Stomach (tissue), 9 donors: ENCODE results near the gene TNFRSF6B. TPM values are rescaled to one million over a fixed set of nuclear protein-coding genes. Genes with fewer than 3 reads are reported as not detected.

Experiments
- DNase-seq, 2 donors: peaks; one replicate each; pipeline versions ENCODE4 v3.0.0 to v3.0.0-alpha.2; 2013 to 2019
- H3K27ac ChIP-seq, 5 donors: fragments of 200-600 bp in 4 of 5; sonication (generic) in 4 of 5; one replicate each; pipeline ENCODE4 v1.5.1; 2013 to 2019; ENCODE audit warnings: mild to moderate bottlenecking in 1 of 5, moderate library complexity in 1 of 5
- H3K27me3 ChIP-seq, 3 donors: fragments of 200-600 bp; sonication (generic); one replicate each; pipeline ENCODE4 v1.5.1; 2017 to 2019; ENCODE audit warnings: mixed run types in 1 of 3
- H3K36me3 ChIP-seq, 4 donors: fragments of 200-600 bp; sonication (generic); 1 replicate in 3 of 4; 2 replicates in 1 of 4; pipeline ENCODE4 v1.5.1; 2016 to 2019
- H3K4me1 ChIP-seq, 4 donors: fragments of 200-600 bp; sonication (generic); one replicate each; pipeline ENCODE4 v1.5.1; 2016 to 2019
- H3K4me3 ChIP-seq, 4 donors: fragments of 200-600 bp; sonication (generic) in 3 of 4; one replicate each; pipeline ENCODE4 v1.5.1; 2016 to 2019; ENCODE audit warnings: mild to moderate bottlenecking in 1 of 4
- H3K9me3 ChIP-seq, 4 donors: fragments of 200-600 bp; sonication (generic); one replicate each; pipeline ENCODE4 v1.5.1; 2016 to 2019
- CTCF ChIP-seq, 7 experiments: fragments of 450-650 bp in 4 of 7; fragments of 200-600 bp in 3 of 7; sonication (generic) in 3 of 7; IDR thresholded peaks; one replicate each; pipeline ENCODE4 v1.5.1; 2016 to 2019; ENCODE audit warnings: antibody characterized with exemption in 7 of 7, control low read depth in 2 of 7, mild to moderate bottlenecking in 1 of 7
- EP300 ChIP-seq: sonication (generic); formaldehyde crosslinking; IDR thresholded peaks from one replicate; pipeline ENCODE4 v1.6.1; 2017; ENCODE audit warnings: antibody characterized with exemption
- POLR2A ChIP-seq, 4 donors: fragments of 450-650 bp; IDR thresholded peaks; one replicate each; pipeline ENCODE4 v1.6.1; 2016; ENCODE audit warnings: antibody characterized with exemption in 4 of 4, control low read depth in 2 of 4, mild to moderate bottlenecking in 1 of 4, moderate library complexity in 1 of 4
- POLR2AphosphoS5 ChIP-seq, 3 donors: sonication (generic); formaldehyde crosslinking; IDR thresholded peaks; one replicate each; pipeline ENCODE4 v1.6.1; 2016; ENCODE audit warnings: antibody characterized with exemption in 3 of 3
- WGBS, 5 donors: extraction: QIAGEN DNeasy Blood & Tissue Kit in 3 of 5; methylation state at CpG; one replicate each; pipeline versions ENCODE4 v1.1.5 to v1.1.7; 2013 to 2018; 5-methylcytosine and 5-hydroxymethylcytosine counted together
- intact Hi-C: fragments of 100-400 bp; cut with DNase I; formaldehyde crosslinking; loops from one replicate; pipeline ENCODE4 v1.15.1; 2023; ENCODE audit warnings: low total_unique reads
- polyA plus RNA-seq, 3 donors: library from polyadenylated mRNA; stranded (reverse); fragments of 200-250 nt; gene quantifications; one replicate each; pipeline ENCODE4 v1.2.3, GENCODE V29; 2013
- total RNA-seq, 5 donors: library from RNA; depleted of rRNA; stranded (reverse); fragments of >200 nt; gene quantifications; one replicate each; pipeline versions ENCODE4 v1.1.0 to v1.2.3, GENCODE V29; 2014 to 2016
- donor health status: healthy with polysubstance abuse.
- donor health status: Bipolar disorder and iron deficiency.
- donor health status: healthy.

Gene TNFRSF6B
- total and polyA plus RNA-seq, 8 donors: 1.1 to 26.2 (median 8.5) TPM; not detected in 1

GRCh38 chr20:63656451-63656850, 40.0 kb upstream of the TNFRSF6B start:
- H3K36me3 ChIP-seq: peaks cover under 1 to 16% (median 13%) of the 10 kb centered on the region in 4 donors
- 76 to 90% (median 85%) methylated on average over 3 of the region's 3 CpGs for WGBS, 5 donors
- H3K27me3 ChIP-seq: peaks cover 0 to 28% (median 16%) of the 10 kb centered on the region in 3 donors
- TF ChIP-seq POLR2A (IDR thresholded peaks at IDR 0.05) (no peak), POLR2AphosphoS5 (IDR thresholded peaks at IDR 0.05) (no peak), CTCF (IDR thresholded peaks at IDR 0.05) (no peak), EP300 (no peak)
- no peak for DNase-seq
- H3K27ac ChIP-seq: no peak overlapping the region
- peaks cover 40 to 64% (median 54%) of the 10 kb centered on the region in 4 donors for H3K4me1 ChIP-seq
- H3K4me3 ChIP-seq: no peak overlapping the region
- H3K9me3 ChIP-seq: no peaks in the 10 kb centered on the region
- intact Hi-C loops: no loop called here

- TF ChIP-seq EP300: no peak
- TF ChIP-seq CTCF (IDR thresholded peaks at IDR 0.05): no peak
- no peak for TF ChIP-seq POLR2AphosphoS5 (IDR thresholded peaks at IDR 0.05)
- no peak for TF ChIP-seq POLR2A (IDR thresholded peaks at IDR 0.05)
- DNase-seq: no peak
- intact Hi-C loops: no loop called here
- peak overlapping the region; percentile 72 to 95 (median 84) for H3K4me3 ChIP-seq
- no peaks in the 10 kb centered on the region for H3K9me3 ChIP-seq
- H3K4me1 ChIP-seq: peaks cover 32 to 54% (median 44%) of the 10 kb centered on the region in 4 donors
- 34 to 46% (median 40%) methylated on average over 31 of the region's 31 CpGs for WGBS, 5 donors
- H3K27me3 ChIP-seq: peaks cover 0 to 19% (median 8%) of the 10 kb centered on the region in 3 donors
- H3K27ac ChIP-seq: peak overlapping the region; percentile 71 to 90 (median 89)
- peaks cover 10 to 26% (median 22%) of the 10 kb centered on the region in 4 donors for H3K36me3 ChIP-seq
Measured at GRCh38 chr20:63657260-63657936, 39.1 kb upstream of the TNFRSF6B start.

- H3K4me3 ChIP-seq: peak within 1 kb of the TSS; percentile 72 to 95 (median 84)
- H3K27ac ChIP-seq: peak within 1 kb of the TSS; percentile 71 to 90 (median 89)
- 1 to 9% (median 2%) methylated on average over 38 to 73 of the region's 73 CpGs for WGBS, 5 donors
- H3K9me3 ChIP-seq: no peaks in the 10 kb centered on the region
- peaks cover 24 to 47% (median 37%) of the 10 kb centered on the region in 4 donors for H3K4me1 ChIP-seq
- intact Hi-C loops: no loop called here
- TF ChIP-seq CTCF (IDR thresholded peaks at IDR 0.05) (peak in 1 of 7 experiments; percentile 35), POLR2A (IDR thresholded peaks at IDR 0.05) (no peak), EP300 (no peak), POLR2AphosphoS5 (IDR thresholded peaks at IDR 0.05) (peak in 2 of 3 donors; percentile 60 to 79)
- H3K36me3 ChIP-seq: peaks cover 18 to 33% (median 30%) of the 10 kb centered on the region in 4 donors
- DNase-seq: peak; percentile 93 to 97
- H3K27me3 ChIP-seq: peaks cover 0 to 11% (median under 1%) of the 10 kb centered on the region in 3 donors
Measured at GRCh38 chr20:63657937-63658748, 38.3 kb upstream of the TNFRSF6B start, which contains the start of gene RTEL1. Gene RTEL1 (plus strand): TSS chr20:63658312. CDS start chr20:63659403, 1,091 bp downstream.

GRCh38 chr20:63658749-63659187, 37.7 kb upstream of the TNFRSF6B start:
- Histone ChIP-seq H3K27me3 (peaks cover 0 to 5% (median 0%) of the 10 kb centered on the region in 3 donors), H3K4me1 (peaks cover 20 to 42% (median 30%) of the 10 kb centered on the region in 4 donors), H3K27ac (peak overlapping the region; percentile 71 to 90 (median 89)), H3K36me3 (peaks cover 24 to 39% (median 36%) of the 10 kb centered on the region in 4 donors), H3K4me3 (peak overlapping the region; percentile 72 to 95 (median 84)), H3K9me3 (no peaks in the 10 kb centered on the region)
- intact Hi-C loops: no loop called here
- WGBS, 5 donors: 0 to 4% (median 1%) methylated on average over 13 to 25 of the region's 25 CpGs
- no peak for DNase-seq
- TF ChIP-seq EP300: no peak
- TF ChIP-seq POLR2AphosphoS5 (IDR thresholded peaks at IDR 0.05): no peak
- TF ChIP-seq POLR2A (IDR thresholded peaks at IDR 0.05): no peak
- no peak for TF ChIP-seq CTCF (IDR thresholded peaks at IDR 0.05)
